Fibroblast of peridontal ligament (primary cell): Measurements from ENCODE around the gene TMEM88.

Experiments used
- DNase-seq: peaks from one replicate; pipeline ENCODE4 v3.0.0-alpha.2; 2010; ENCODE audit errors: extremely low read depth

The TMEM88 gene

DNA sequence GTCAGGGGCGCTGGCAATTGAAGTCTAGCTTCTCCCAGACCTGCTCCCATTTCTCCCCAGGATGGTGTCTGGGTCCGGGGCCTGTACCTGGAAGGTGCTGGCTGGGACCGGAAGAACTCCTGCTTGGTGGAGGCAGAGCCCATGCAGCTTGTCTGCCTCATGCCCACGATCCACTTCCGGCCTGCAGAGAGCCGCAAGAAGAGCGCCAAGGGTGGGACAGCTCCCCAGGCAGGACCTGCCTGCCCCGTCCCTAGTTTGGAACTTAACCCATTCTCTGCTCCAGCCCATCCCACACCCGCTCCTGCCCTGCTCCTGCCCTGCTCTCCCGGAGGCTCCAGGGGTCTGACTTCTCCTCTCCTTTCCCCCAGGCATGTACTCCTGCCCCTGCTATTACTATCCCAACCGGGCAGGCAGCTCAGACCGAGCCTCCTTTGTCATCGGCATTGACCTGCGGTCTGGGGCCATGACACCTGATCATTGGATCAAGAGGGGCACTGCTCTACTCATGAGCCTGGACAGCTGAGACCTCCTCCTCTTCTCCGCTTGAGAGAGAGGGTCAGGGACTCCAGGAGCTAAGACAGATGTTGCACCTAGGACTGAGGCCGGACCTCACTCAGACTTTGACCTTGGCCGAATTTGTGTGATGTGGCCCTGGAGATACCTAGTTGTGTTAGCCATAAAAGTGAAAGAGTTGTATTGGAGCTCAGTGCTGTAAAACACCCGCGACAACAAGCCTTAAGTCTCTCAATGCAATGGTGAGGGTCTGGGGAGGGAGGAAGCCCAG is 21.7 kb upstream of the TMEM88 start:
- DNase-seq, result no peak

DNA sequence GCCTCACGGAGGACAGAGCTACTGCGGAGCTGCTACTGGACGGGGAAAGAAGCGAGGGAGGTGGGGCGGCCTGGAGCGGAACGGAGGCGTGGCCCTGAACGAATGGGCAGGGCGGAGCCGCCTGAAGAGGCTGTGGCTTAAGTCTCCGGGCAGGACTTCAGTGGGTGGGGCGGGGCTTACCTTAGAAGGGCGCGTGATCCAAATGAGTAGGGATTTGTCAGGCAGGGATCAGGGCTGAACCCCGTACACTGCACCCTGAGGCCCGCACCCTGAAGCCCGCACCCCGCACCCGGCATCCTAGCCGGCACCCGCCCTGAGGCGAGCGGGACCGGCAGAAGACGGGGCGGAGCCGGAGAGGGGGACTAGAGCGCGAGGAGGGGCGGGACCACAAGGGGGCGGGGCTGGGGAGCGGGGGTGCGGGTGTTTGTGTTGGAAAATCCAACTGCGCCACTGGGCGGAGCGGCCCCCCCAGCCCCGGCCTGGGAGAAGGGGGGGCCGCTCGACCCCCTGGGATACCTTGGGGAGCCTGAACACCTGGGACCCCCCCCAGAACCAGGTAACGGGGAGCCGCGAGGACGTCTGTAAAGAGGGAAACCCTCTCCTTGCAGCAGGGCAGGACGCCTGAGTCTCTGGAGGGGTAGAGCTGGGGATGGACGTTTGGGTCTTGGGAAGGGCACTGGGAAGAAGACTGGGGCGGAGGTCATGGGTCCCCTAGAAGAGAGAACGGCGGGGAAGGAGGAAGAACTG is 20.9 kb upstream of the TMEM88 start, which contains the start of gene KDM6B:
KDM6B (plus strand) TSS at position 423 of the 747 bp plus-strand sequence. CDS start 11,338 bp downstream, outside the sequence.
- DNase-seq, result peak; percentile 83

DNA sequence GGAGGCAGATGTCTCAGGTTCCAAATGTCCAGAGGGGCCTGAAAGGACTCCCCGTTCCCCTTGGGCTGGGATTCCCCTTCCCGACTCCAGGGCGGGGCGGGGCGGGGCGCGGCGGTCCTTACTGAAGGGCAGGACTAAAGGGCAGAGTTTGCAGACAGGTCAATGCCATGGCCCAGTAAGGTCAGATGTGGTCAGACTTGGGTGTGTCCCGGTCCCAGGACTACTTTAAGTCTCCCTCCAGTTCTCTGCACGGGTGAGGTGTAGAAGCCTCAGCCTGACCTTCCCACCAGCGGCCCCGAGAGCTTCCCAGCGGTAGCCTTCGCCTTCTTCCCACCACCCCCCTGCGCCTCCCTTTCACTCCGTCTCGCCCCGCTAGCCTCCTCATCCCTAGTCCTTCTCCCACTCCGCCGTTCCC is 20.3 kb upstream of the TMEM88 start:
- no peak for DNase-seq

DNA sequence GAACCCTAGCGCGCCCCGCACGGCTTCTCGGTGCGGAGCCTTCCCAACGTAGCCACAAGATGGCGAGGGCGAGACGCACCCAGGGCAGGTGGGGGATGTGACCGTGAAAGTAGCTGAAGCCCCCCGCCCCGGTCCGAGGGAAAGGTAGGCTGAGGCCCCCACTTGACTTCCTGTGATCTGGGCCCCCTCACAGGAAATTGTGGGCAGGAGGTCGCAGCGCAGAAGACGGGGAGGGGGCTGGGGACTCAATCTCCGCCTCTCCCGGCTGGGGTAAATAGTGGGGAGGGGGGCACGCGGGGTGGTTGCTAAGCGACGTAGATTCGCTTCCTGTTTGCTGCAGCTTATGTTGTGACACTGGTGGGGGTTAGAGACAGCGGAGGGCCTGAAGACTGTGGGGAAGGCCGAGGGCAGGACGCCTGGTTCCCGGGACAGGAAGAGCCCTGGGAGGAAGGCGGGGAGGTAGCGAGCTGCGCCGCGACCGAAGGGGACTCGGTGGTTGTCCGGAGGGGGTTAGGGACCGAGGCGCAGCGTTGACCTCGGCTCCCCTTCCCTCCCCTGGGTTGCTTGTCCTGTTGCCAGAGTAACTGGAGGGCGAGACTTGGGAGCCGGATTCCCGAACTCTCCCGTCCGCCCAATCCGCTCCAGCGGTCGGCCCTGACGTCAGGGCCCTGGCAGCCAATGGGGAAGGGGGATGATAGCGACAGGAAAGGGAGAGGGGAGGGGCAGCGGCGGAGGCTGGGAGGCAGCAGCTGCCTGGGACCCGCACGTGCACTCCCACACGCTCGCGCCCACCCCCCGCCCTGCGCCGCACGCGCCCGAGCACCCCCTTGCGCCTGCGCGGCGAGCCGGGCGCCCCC is 19.7 kb upstream of the TMEM88 start:
- DNase-seq, result peak; percentile 96

DNA sequence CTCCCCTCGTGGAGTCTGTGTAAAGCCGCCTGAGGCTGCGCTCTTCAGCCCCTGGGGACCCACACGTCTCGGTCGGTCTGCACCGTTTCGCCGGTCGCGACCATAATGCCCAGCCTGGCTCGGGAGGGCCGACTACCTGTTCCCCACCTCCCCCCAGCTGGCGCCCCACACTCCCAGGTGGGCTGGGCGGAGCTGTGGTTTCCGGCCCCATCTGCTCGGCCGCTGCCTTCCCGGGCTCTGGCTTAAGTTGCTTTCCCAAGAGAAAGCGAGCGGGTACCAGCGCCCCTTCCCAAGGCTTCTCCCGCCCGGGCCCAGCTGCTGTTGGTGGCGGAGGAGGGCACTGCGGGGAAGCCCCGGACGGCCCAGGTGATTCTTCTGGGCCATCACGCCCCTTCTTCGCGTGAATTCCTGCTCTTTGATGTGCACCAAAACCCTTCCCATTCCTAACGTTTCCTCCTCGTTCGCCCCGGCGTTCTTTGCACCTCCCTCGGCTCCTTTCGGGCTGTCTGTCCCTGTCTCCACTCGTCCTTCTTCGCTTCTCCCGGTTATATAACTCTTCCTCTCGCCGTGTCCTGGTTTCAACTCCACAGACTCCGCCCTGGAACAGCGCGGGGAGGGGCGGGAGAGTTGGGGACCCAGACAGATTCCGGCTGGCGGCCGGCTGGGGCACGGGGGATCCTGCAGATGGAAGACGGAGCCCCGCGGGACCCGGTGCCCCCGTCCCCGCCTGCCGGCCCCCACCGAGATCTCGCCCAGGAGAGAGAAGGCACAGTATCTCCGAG is 18.9 kb upstream of the TMEM88 start:
- peak; percentile 61 for DNase-seq

DNA sequence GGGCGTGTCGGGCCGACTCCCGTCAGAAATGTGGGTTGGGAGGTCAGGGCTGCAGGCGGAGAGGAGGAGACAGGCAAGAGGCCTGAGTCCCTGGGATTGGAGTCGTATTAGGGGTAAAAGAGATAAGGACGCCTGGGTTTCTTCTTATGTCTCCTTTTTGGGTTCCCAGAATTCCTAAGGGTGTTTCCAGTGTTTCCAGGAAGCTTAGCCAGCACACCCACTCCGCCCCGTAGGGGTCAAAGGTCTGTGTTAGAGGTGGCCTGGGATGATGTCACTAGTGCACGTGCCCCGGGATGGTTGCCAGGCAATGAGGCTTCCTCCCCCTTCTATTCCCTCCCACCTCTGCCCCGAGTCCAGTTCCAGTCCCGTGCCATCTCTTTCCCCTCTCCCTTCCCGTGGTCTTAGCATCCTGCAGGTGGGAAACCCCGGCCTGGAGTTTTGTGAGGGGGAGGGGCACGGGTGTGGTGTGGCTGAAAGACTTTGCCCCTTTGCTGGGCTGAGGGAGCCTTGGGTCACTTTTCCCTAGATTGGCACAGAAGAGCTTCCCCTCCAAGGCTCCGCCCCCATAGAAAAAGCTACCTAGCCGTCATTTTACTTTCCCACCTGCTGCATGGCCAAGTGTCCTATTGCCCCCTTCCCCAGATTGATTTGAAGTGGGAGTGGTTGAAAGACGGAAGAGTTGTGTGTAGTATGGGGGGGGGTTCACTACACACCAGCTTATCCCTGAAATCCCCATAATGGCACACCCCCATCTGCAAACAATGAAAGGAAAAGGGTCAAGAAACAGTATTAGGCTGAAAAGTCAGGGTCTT is 18.1 kb upstream of the TMEM88 start:
- DNase-seq, result peak; percentile 91

DNA sequence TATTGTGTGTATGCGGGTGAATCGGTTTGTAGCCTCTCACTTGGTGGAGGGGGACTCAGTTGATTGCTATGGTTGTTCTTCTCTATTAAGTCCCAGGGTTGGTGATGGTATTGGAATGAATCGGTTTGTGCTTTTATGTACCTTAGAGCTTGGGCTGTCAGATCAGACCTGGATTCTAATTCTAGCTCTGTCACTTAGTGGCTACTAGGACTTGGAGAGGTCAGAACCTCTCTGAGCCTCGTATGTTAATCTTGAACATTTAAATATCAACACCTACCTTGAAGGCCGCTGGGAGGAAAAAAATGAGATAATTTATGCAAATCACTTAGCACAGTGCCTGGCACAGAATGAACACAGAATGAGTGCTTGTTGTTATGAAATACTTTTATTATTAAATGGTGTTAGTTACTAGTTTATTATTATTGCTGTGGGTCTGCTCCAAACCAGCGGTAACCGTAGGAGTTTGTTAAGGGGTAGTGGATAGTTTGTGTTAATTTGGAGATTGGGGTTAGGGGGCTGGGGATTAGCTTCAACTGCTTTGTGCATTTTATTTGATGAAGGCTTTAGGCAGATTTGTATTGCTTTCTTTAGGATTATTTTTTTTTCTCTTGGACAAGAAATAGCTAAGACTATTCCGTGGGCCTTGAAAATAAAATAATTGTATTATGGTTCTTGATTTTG is 17.3 kb upstream of the TMEM88 start:
- DNase-seq, result no peak

DNA sequence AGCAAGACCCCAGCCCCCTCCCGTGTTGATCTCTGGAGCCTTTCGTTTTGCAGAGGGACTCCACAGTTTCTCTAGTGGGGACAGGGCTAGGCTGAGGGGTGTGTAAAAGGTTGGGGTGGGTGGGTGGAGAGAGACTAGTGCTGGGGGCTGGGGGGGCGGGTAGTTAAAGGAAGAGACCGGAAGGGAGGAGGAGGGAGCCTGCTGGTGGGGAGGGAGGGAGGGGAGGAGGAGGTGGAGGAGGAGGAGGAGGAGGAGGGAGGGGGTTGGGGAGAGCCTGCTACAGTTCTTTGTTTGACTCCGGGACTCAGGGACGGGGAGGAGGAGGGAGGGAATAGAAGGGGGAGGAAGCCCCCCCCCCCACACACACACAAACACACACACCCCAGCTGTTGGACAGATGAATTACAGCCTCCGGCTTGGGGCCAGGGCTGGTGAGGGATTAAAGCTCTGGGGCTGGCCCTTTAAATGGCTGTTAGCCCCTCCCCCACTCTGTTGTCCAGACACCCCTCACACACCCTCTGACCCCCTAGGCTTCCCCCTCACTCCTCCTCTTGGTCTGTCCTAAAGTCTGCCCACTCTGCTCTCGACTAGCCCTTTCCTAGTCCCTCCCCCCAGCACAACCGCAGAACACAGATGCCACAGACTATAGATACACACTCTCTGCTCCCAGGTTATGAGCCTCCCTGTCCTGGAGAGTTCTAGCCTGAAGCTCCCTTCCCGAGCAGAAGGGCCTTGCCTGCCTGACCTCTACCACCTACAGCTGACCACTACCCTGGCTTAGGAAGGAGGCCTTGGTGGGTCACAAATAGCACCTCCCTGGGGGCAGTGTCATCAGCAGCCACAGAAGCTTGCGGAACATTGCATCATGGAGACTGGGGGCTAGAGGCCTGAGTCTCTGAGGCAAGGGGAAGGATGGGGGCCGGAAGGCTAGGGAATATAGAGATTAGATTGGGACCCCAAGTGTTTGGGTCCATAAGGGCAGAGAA is 16.5 kb upstream of the TMEM88 start:
- peak; percentile 60 for DNase-seq

DNA sequence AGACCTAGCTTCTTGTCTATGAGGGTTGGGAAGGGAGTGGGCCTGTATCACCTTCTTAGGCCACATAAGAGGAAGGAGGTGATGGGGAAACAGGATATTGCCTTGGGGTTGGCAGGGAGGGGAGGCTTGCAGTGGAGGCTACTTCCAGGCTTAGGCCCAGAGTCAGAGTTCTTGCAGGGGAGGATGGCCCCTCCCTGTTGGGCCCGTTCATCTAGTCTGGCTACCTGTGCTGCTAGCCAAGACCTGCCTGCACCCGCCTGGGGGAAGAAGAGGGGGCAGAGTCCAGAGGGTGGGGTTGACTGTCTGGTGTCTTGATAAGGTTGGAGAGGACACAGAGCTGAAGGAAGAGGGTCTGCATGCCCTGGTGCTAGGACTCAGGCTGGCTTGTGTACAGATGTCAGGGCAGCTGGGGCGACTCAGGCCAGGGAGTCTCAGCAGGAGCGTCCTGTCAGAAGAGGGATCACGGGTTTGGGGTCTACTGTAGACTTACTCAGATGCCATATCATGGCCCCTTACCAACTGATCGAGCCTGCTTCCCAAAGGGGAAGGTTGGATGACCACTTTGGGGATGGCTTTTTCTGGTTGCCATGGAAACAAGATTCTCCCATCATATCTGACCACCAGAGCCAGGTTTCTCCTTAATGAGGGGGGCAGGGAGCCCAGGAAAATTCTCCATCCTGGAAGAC is 15.5 kb upstream of the TMEM88 start:
- DNase-seq, result no peak

DNA sequence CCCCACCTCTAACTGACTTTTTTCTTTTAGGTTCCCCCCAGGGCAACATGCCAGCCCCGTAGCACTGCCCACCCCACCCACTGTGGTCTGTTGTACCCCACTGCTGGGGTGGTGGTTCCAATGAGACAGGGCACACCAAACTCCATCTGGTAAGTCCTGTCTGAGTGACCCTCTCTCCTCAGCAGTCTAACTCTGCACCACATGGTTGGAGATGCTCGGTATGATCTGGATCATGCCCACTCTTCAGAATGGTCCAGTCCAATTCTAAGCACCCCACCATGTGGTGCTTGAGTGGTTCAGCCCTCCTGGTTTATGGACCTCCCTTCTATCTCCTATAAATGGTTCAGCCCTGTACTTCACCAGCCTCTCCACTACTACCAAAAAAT is 15.0 kb upstream of the TMEM88 start:
- DNase-seq, result peak; percentile 45

DNA sequence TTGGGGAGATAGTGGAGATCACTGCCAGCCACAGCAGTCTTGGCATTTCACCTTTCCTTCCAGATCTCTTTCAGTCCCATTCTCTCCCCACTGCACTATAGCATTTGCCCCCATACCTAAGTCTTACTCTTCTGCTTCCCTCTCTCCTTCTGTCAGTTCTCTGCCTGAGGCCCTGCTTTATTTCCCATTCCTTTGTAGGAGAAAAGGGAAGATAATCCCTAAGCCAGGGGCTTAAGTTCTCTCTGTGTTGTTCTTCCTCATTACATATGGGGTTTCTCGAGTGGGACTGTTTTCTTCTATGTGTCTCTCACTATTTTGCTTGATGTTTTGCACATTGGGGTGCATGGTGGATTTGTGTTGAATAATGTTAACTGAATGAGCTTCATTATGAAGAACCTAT is 14.4 kb upstream of the TMEM88 start:
- DNase-seq, result no peak

DNA sequence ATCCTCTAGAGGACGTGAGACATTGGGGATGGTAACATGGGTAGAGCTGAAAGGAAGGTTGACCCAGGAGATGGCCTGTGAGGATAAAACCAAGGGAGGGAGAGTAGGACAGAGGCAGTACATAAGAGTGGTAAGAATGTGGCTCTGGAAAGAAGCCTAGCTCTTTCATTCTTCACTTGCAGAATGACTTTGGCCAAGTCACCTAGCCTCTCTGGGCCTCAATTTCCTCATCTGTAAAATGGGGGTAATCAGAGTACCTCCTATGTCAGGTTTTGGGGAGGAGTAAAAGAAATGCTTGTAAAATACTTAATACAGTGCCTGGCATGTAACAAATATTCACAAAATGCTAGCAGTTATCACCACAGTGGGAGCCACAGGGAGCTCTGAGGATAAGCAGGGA is 14.0 kb upstream of the TMEM88 start:
- no peak for DNase-seq

DNA sequence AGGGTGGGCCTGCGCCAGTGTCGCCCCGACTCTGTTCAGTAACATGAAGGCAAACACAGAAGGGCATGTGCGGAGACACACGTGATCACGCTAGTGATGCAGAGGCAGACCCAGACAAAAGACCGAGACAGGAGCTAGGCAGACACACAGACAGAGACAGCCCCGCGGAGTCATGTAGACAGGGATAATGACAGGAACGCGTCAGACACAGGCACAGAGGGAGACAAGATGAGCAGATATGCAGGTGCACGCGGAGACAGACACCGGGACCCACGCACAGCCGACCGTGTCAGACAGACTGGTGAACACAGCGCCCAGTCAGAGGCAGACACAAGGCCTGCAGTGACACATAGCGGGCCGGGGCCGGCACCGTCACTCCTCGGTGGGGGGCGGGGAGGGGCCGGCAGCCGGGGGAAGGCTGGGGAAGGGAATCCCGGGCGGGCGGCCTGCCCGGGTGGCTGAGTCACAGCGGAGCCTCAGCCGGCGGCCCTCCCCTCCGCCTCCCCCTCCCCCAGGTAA is 13.4 kb upstream of the TMEM88 start:
- peak; percentile 80 for DNase-seq

DNA sequence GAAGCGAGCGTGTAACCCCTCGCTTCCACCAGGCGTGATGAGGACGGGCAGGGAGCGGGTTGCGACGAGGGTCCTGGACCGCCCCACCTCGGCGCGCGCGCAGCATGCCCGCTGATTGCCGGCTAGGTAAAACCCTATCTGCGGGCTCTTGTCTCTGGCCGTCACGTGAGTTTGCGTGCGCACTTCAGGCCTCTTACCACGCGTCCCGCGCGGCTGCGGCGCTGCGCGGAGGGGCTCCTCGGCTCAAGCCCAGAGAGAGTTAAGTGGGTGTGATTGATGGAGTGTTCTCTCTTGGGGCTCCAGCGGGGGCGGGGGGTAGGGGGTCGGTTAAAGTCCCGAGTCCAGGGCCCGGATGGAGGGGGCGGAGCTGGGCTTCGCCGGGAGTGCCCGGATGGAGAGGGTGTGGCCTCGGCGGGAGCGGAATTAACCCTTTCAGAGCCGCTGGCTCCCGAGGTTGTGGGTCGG is 12.9 kb upstream of the TMEM88 start:
- DNase-seq, result peak; percentile 84

DNA sequence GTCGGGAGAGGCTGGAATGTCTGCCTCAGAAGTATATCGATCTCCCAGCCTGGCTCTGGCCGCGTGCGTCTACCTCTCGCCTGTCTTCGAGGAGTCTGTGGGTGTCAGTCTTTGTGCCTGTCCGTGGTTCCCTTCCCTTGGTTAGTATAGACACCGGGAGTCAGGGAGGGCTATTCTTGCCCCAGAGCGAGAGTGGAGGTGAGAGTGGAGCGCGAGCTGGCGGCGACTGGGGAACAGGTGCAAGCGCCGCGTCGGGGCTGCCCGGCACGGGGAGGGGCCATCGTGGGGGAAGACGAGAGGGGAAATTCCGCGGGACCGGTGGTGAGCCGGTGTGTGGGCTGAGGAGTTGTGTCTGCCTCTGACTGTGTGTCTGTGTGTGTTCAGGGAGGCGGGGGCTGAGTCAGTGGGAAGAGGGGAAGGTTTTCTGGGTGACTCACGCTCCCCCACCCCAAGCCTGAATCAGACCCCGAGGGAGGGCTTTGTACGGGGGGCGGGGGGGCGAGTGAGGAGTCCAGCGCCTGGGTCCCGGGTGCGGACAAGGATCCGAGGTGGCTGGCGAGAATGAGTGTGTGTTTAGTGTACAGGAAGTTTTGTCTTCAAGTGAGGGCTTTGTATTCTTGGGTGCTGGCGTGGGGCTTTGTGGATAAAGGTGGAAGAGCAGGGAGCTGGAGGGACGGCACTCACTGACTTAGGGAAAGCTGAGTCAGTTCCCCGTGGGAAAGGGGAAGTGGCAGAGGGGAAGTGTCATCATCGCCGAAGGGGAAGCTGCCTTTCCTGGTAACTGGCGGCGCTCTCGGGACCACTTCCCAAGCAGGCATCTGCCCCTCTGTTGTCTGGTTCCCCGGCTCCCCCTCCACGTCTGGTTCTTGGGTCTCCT is 12.2 kb upstream of the TMEM88 start:
- peak; percentile 77 for DNase-seq

DNA sequence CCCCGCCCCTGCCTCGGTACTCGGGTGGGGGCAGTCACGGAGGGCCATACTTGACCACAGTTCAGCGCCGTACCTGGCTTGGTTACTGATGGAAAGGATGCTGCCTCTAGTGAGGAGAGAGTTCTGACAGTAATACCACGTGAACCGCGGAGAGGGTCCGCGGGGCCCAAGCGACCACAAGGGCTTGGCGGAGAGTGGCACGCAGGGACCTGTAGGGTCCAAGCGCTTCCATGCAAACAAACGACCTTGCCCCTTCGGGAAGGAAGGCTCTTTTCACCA is 11.7 kb upstream of the TMEM88 start:
- DNase-seq, result no peak
